ENCODE measurements around the gene NR2C2. TPM values are rescaled to one million over a fixed set of nuclear protein-coding genes. Genes with fewer than 3 reads are reported as not detected.
A peak's percentile ranks its signal among the peaks of the same experiment; 100 is the strongest.

NR2C2 gene
- total RNA-seq (2014; rRNA removed; shearing (Covaris generic)) (28.0 and 35.9 TPM in 2 replicates), total RNA-seq (2022) (62.1 and 62.3 TPM in 2 replicates), Bru-seq, nascent RNA (percentile 84 among the genes with signal in this experiment), BruChase-seq, experiment 1, labeled RNA remaining after a 6-hour chase (percentile 85 among the genes with signal in this experiment), BruChase-seq, experiment 2, labeled RNA remaining after a 2-hour chase (percentile 87 among the genes with signal in this experiment)
- long read RNA-seq, partial matches to known transcripts, result 1 of 17 reads
- long read RNA-seq, other reads (novel, unspliced or antisense), result 15 of 17 reads

- peaks cover 25% of the 10 kb centered on the region; the same call in 1 of the 2 replicates for H4K20me1 ChIP-seq (ENCODE audit: insufficient read depth, low read length)
- peak within 1 kb of the TSS; percentile 83 for H3K27ac ChIP-seq (ENCODE audit: low read depth, low read length, poor library complexity, severe bottlenecking)
- H3K4me1 ChIP-seq (ENCODE audit: insufficient read depth, low read length, poor library complexity, severe bottlenecking), result peaks cover 30% of the 10 kb centered on the region
- DNase-seq (ENCODE audit: low spot score), result peak; percentile 89
- H3K9me3 ChIP-seq (ENCODE audit: low read length), result no peaks in the 10 kb centered on the region
- peak within 1 kb of the TSS; percentile 81 for H3K4me3 ChIP-seq (ENCODE audit: low read depth, low read length, poor library complexity, severe bottlenecking)
- ChIA-PET POLR2A (interaction anchor here (0.6 to 1.6 kb wide), 8 partner anchors 8 to 914 kb away, joined by 3 to 10 read pairs (median 5); partner anchors contain the start of gene CCDC174), CTCF (ENCODE audit: unreplicated experiment) (interaction anchor here (1.0 to 1.2 kb wide), 2 partner anchors 15 to 105 kb away, joined by 3 read pairs; no protein-coding TSS in a partner anchor)
- H2AFZ ChIP-seq (ENCODE audit: low read length), result peak within 1 kb of the TSS; percentile 80
- TF ChIP-seq CTCF (conservative IDR thresholded peaks at IDR 0.05; ENCODE audit: low read length) (no peak), EZH2phosphoT487 (IDR thresholded peaks at IDR 0.05; ENCODE audit: borderline replicate concordance, low read depth, low read length) (no peak)
- intact Hi-C loops (cut with micrococcal nuclease; ENCODE audit: unreplicated experiment), result loop anchor here (2.0 to 5.0 kb wide), 4 partner anchors 150 to 825 kb away; partner anchors contain the start of genes CAPN7, CHCHD4, LSM3 and RBSN
- H3K79me2 ChIP-seq (ENCODE audit: insufficient read depth, low read depth, low read length), result peaks cover 73% of the 10 kb centered on the region
- peaks cover 60% of the 10 kb centered on the region for H3K36me3 ChIP-seq (ENCODE audit: insufficient read depth, low read length)
- no peaks in the 10 kb centered on the region for H3K9me2 ChIP-seq (ENCODE audit: insufficient read depth, low read length)
- peak within 1 kb of the TSS; percentile 96 for H3K4me2 ChIP-seq (ENCODE audit: low read length)
- BruUV-seq (replicated peaks), result no TSS peak
Observed at GRCh38 chr3:14947100-14947885, at the start of gene NR2C2. NR2C2 (plus strand) TSS chr3:14947583; CDS start chr3:15003915, 56,332 bp downstream.

- intact Hi-C loops (cut with micrococcal nuclease; ENCODE audit: unreplicated experiment), result no loop called here
- H3K36me3 ChIP-seq (ENCODE audit: insufficient read depth, low read length), result no peaks in the 10 kb centered on the region
- H3K4me3 ChIP-seq (ENCODE audit: low read depth, low read length, poor library complexity, severe bottlenecking), result no peak overlapping the region
- no peak for DNase-seq (ENCODE audit: low spot score)
- no peaks in the 10 kb centered on the region for H4K20me1 ChIP-seq (ENCODE audit: insufficient read depth, low read length)
- ChIA-PET CTCF (ENCODE audit: unreplicated experiment) (no interaction called here), POLR2A (no interaction called here)
- no peaks in the 10 kb centered on the region for H3K79me2 ChIP-seq (ENCODE audit: insufficient read depth, low read depth, low read length)
- H3K9me3 ChIP-seq (ENCODE audit: low read length), result no peaks in the 10 kb centered on the region
- no TSS peak for BruUV-seq (replicated peaks)
- H3K4me2 ChIP-seq (ENCODE audit: low read length), result no peak overlapping the region
- TF ChIP-seq EZH2phosphoT487 (IDR thresholded peaks at IDR 0.05; ENCODE audit: borderline replicate concordance, low read depth, low read length) (no peak), CTCF (conservative IDR thresholded peaks at IDR 0.05; ENCODE audit: low read length) (no peak)
- H3K4me1 ChIP-seq (ENCODE audit: insufficient read depth, low read length, poor library complexity, severe bottlenecking), result no peaks in the 10 kb centered on the region
- no peak overlapping the region for H3K27ac ChIP-seq (ENCODE audit: low read depth, low read length, poor library complexity, severe bottlenecking)
- H3K9me2 ChIP-seq (ENCODE audit: insufficient read depth, low read length), result no peaks in the 10 kb centered on the region
- H2AFZ ChIP-seq (ENCODE audit: low read length), result no peak overlapping the region
Observed at GRCh38 chr3:14898929-14899328, 48.5 kb upstream of the NR2C2 start.

Measured in OCI-LY7 (cell line).